Activated CD4-positive, alpha-beta T cell treated with anti-CD3 and anti-CD28 coated beads, Interleukin-2, amount 50 U/mL, for 4 hours (primary cell): ENCODE data around the gene UCHL1.
"Not testable (repeated sequence)": the region's sequence is repeated elsewhere in the genome, so short reads cannot be mapped to it uniquely, and the experiment has no call there.

Experiments used
- DNase-seq, 2 experiments: peaks; one replicate each; pipeline ENCODE4 v3.0.0-alpha.2; 2020

UCHL1 gene

DNA sequence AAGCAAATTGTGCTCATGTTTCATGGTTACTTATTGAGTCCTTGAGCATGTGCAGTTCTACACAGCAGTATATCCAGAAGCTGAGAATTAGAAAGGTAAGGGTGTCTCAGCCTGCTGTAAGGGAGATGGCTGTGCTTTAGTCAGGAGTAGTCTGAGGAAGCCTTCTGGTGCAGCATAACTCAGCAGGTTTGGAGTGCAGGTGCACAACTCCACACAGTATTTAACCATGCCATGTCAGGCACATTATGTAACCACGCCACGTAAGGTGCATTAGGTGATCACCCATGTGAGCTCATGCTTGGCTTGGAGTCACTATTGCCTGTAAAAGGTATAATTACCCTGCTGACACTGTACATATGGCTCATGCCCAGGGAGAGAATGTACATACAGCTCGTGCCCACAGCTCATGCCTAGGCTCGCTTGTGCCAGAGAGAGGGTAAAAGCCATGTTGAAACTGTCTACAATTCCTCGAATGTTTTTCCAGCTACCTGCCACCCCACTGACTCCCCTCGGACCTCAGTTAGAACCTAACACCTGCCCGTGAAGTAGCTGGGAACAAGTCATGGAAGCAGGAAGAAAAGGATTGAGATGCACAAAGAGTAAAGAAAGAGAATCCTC lies 37.8 kb downstream of the UCHL1 start:
- DNase-seq: no peak

DNA sequence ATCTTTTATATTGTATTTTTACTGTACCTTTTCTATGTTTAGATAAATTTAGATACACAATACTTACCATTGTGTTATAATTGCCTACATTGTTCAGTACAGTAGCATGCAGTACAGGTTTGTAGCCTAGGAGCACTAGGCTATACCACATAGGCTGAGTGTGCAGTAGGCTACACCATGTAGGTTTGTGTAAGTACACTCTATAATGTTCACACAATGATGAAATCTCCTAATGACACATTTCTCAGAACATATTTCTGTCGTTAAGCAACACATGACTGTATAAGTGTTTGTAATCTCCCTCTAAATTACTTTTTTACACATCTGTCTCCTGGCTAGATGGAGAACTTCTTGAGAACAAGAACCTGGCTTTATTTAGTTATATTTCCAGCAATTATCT lies 40.3 kb downstream of the UCHL1 start:
- no peak for DNase-seq

DNA sequence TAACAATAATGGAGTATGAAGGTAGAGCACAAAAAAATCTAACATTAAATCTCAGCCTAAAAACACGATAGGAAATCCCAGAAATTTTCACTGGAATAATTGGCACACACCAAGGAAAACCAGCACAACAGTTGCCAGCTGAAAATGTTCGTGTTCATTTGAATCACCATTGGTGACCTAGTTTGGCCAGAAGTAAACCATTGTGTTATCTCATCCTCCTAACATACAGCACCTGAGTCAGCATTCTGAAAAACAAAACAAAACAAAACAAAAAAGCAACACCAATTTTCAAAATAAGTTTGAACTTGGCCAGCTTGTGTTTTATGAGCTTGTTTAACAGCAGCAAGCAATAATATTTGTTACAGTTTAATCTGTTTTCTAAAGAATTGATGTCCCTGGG lies 41.1 kb downstream of the UCHL1 start:
- no peak for DNase-seq

DNA sequence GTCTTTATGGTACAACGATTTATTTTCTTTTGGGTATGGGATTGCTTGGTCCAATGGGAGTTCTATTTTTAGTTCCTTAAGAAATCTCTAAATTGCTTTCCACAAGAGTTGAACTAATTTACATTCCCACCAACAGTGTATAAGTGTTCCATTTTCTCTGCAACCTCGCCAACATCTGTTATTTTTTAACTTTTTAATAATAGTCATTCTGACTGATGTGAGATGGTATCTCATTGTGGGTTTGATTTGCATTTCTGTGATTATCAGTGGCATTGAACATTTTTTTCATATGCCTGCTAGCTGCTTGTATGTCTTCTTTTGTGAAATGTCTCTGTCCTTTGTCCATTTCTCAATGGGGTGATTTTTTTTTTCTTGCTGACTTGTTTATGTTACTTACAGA lies 42.8 kb downstream of the UCHL1 start:
- DNase-seq: no peak

DNA sequence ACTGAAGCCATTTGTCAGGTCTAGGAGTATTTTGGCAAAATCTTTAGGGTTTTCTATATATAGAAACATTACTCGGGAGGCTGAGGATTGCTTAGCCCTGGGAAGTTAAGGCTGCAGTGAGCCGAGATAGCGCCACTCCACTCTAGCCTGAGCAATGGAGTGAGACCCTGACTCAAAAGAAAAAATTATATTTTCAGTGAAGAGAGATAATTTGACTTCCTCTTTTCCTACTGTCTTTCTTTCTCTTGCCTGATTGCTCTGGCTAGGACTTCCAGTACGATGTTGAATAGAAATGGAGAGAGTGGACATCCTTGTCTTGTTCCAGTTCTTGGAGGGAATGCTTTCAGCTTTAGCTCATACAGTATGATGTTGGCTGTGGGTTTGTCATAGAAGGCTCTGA lies 44.4 kb downstream of the UCHL1 start:
- DNase-seq: no peak

DNA sequence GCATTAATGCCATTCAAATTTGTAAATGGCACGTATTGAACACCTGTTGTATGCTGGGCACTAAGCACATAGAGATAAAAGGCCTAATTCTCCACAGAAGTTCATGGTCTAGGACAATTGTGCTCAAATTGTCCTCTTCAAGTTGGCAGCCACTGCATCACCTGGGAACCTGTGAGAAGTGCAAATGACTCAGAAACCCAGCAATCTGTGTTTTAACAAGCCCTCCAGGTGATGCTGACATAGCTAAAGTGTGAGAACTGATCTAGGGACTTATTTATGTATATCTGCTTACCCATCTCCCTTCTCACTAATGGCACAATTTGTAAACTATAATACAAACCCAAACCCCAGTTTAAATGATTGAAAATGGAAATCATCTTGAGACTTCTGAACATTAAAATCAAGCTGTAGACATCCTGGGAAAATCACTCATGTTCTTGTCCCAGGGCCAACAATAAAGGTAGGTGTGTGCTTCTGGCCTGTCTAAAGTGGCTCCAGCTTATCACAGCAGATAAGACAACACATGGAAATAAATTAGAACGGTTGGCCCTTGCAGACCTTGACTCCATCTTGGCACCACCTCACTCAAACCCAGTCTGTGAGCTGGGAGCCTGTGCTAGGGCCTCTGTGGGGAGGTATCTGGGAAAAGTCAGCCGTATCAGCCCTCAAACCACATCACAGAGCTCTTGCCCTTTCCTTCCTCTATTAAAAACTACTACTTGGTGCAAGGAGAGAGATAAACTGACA lies 46.8 kb downstream of the UCHL1 start:
- DNase-seq: no peak

DNA sequence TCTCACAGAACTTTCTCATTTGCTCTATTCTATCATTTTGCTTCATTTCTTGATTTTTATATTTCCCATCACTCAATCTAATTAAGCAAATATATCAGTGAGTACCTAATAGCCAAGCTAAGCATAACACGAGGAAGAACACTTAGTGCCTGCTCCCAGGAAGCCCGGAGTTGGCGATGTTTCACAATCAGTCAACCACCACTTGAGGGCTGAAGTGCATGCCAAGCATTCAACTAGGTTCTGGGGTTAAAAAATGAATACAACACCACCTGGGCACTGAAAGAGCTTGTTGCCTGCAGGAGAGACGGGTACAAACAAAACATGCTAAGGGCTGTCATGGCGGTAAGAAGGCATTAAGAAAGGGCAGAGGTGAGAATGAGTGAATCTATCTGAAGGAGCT lies 47.5 kb downstream of the UCHL1 start:
- DNase-seq: no peak

DNA sequence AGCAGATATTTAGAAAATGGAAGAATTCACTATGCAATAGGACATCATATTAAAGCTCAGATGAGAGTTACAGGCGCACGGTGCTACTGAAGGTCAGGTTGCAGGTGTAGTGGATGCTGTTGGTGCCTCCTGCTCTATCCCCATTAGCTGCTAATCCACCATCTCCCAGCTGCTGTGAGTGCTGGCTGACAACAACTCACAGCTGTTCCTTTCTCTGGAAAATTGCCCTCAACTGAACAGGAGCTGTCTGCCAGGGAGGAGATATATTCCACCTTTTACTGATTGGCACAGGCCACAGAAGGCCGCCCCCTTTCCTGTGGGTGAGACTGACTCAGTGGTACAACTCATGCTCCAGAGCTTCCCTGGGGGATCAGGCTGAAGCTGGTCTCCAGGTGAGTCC lies 48.7 kb downstream of the UCHL1 start:
- no peak for DNase-seq

DNA sequence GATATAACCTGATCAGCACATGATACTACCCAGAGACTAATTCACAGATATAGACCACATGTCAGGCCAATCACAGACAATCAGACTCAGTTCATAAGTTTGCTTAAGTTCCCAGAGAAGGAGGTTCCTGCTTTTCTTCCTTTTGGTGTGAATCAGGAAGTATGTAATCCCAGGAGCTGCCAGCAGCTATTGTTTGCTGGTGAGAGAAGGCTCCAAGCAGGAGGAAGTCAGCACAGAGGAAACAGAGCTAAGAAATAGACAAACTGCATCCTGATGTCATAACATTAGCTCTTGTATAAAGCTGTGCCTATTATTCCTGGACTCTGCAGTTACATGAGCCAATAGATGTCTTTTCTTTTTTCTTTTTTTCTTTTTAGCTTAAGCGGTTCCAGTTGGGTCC lies 50.9 kb downstream of the UCHL1 start:
- no peak for DNase-seq

DNA sequence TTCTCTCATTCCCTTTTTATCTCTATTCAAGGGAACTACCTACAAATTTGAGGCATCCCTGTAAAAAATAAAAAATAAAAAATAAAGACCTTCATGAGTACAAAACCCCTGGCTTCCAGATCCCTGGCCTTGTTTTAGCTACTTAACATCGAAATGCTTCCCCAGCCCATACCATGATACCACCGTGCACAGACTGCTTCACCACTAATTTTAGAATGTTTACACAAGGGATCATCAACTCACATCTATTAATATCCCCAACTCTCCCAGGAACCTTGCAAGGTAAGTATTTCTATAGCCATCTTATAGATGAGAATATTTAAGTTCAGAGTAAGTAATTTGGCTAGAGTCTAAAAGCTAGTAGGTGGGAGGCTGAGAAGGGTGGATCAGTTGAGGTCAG lies 51.7 kb downstream of the UCHL1 start:
- DNase-seq: no peak

DNA sequence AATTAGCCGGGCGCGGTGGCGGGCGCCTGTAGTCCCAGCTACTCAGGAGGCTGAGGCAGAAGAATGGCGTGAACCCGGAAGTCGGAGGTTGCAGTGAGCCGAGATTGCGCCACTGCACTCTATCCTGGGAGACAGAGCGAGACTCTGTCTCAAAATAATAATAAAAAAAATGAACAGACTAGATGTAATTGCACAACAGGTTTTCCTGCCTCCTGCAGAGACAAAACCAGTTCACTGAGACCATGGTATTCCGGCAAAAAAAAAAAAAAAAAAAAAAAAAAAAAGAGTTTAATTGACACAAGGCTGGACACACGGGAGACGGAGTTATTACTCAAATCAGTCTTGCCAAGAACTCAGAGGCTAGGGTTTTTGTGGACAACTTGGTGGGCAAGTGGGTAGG lies 58.7 kb downstream of the UCHL1 start:
- DNase-seq: not testable (repeated sequence)

DNA sequence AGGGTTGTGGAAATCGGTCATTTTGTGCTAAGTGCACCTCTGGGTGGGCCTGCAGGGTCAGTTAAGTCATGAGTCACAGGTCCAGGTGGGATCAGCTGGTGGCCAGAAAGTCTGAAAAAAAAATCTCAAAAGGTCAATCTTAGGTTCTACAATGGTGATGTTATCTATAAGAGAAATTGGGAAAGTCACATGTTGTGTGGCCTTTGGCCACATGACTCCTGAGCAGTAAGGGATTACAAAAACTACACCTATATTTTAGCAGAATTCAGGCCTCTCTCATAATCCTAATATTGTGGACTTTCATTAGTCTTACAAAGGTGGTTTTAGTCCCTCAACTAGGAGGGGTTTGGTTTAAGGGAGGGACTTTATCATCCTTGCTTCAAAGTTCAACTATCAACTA lies 59.1 kb downstream of the UCHL1 start:
- DNase-seq: no peak
